ENCODE measurements around the gene SPINT2.

SPINT2 gene

GRCh38 chr19:38289955-38290354 lies 25.6 kb downstream of the SPINT2 start:
- no peak overlapping the region for H3K27ac Mint-ChIP-seq
- no peaks in the 10 kb centered on the region for H3K36me3 Mint-ChIP-seq
- no peaks in the 10 kb centered on the region for H3K9me3 Mint-ChIP-seq
- H3K4me1 Mint-ChIP-seq = no peaks in the 10 kb centered on the region
- ATAC-seq = no peak
- DNase-seq (ENCODE audit: low spot score in 2 of 2) = no peak
- H3K4me3 Mint-ChIP-seq = no peak overlapping the region

- Mint-ChIP-seq H3K4me1 (no peaks in the 10 kb centered on the region), H3K27ac (peak overlapping the region; percentile 43), H3K9me3 (no peaks in the 10 kb centered on the region), H3K36me3 (no peaks in the 10 kb centered on the region), H3K4me3 (no peak overlapping the region)
- peak; percentile 39 for ATAC-seq
- DNase-seq (ENCODE audit: low spot score in 2 of 2) = no peak
These were observed 26.3 kb downstream of the SPINT2 start for GRCh38 chr19:38290631-38291147.

DNA sequence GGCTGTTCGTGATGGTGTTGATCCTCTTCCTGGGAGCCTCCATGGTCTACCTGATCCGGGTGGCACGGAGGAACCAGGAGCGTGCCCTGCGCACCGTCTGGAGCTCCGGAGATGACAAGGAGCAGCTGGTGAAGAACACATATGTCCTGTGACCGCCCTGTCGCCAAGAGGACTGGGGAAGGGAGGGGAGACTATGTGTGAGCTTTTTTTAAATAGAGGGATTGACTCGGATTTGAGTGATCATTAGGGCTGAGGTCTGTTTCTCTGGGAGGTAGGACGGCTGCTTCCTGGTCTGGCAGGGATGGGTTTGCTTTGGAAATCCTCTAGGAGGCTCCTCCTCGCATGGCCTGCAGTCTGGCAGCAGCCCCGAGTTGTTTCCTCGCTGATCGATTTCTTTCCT lies 27.5 kb downstream of the SPINT2 start:
- Mint-ChIP-seq H3K4me3 (no peak overlapping the region), H3K27ac (no peak overlapping the region), H3K4me1 (no peaks in the 10 kb centered on the region), H3K9me3 (no peaks in the 10 kb centered on the region), H3K36me3 (no peaks in the 10 kb centered on the region)
- ATAC-seq = no peak
- DNase-seq (ENCODE audit: low spot score in 2 of 2) = no peak

- Mint-ChIP-seq H3K9me3 (no peaks in the 10 kb centered on the region), H3K36me3 (no peaks in the 10 kb centered on the region), H3K4me1 (no peaks in the 10 kb centered on the region), H3K4me3 (no peak overlapping the region), H3K27ac (peak overlapping the region; percentile 37)
- DNase-seq (ENCODE audit: low spot score in 2 of 2) (no peak), ATAC-seq (no peak)
These were observed 28.9 kb downstream of the SPINT2 start for GRCh38 chr19:38293281-38293680.

- Mint-ChIP-seq H3K36me3 (no peaks in the 10 kb centered on the region), H3K9me3 (no peaks in the 10 kb centered on the region), H3K4me1 (no peaks in the 10 kb centered on the region), H3K4me3 (no peak overlapping the region), H3K27ac (no peak overlapping the region)
- ATAC-seq = no peak
- DNase-seq (ENCODE audit: low spot score in 2 of 2) = no peak
These were observed 29.7 kb downstream of the SPINT2 start for GRCh38 chr19:38294090-38294489.

DNA sequence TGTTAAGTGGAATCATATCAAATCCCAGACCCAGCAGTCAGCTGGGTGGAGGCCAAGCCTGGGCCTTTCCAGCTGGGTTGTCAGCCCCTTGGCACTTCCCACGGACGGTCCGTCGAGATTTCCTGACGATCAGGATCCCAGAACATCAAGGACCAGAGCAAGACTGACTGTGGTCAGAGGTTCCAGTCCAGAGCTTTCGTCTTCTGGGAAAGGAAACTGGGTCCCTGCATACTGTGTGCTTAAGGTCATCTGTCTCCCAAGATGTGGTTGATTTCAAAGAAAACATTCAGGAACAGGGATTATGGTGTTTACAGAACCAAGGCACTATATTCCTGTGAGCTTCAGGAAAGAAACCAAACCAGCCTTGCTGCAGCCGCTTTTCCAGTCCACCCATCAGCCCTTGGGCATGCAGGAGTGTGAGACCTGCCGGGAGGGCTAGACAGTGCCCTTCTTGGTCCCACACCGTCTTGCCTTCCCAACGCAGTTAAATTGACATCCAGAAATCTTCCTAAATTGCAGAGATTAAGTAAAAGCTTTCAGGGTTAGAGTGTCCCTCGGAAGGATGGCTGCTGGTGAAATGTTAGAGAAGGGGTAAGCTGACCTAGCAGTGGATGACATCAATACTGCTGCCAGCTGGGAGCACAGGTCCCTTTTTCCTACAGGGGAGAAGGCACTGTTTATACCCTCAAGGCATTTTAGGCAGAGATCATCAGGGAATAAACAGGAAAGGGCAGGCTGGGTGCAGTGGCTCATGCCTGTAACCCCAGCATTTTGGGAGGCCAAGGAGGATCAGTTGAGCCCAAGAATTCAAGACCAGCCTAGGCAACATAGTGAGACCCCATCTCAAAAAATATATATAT lies 34.7 kb downstream of the SPINT2 start:
- DNase-seq (ENCODE audit: low spot score in 2 of 2) (no peak), ATAC-seq (no peak)
- peaks cover 5% of the 10 kb centered on the region for H3K36me3 Mint-ChIP-seq
- H3K4me3 Mint-ChIP-seq = no peak overlapping the region
- H3K9me3 Mint-ChIP-seq = no peaks in the 10 kb centered on the region
- H3K4me1 Mint-ChIP-seq = no peaks in the 10 kb centered on the region
- no peak overlapping the region for H3K27ac Mint-ChIP-seq

- peaks cover 25% of the 10 kb centered on the region for H3K36me3 Mint-ChIP-seq
- DNase-seq (ENCODE audit: low spot score in 2 of 2) = no peak
These were observed 39.4 kb downstream of the SPINT2 start, which contains the start of gene C19orf33 for GRCh38 chr19:38303517-38304351. Gene C19orf33, plus strand, starts transcription at chr19:38304251. Its CDS starts 11 bp downstream, at chr19:38304262.

GRCh38 chr19:38304352-38304865 lies 40.0 kb downstream of the SPINT2 start:
- H3K9me3 Mint-ChIP-seq = no peaks in the 10 kb centered on the region
- H3K4me3 Mint-ChIP-seq = no peak overlapping the region
- peaks cover 25% of the 10 kb centered on the region for H3K36me3 Mint-ChIP-seq
- H3K27ac Mint-ChIP-seq = no peak overlapping the region
- ATAC-seq = no peak
- no peaks in the 10 kb centered on the region for H3K4me1 Mint-ChIP-seq
- DNase-seq (ENCODE audit: low spot score in 2 of 2) = no peak

More at GRCh38 chr19:38303517-38304351, 39.4 kb downstream of the SPINT2 start, which contains the start of gene C19orf33:
- Mint-ChIP-seq H3K9me3 (no peaks in the 10 kb centered on the region), H3K4me1 (no peaks in the 10 kb centered on the region), H3K27ac (no peak within 1 kb of the TSS), H3K4me3 (no peak within 1 kb of the TSS)
- no peak for ATAC-seq

GRCh38 chr19:38304866-38305429 lies 40.6 kb downstream of the SPINT2 start:
- Mint-ChIP-seq H3K4me3 (no peak overlapping the region), H3K4me1 (no peaks in the 10 kb centered on the region), H3K27ac (no peak overlapping the region), H3K9me3 (no peaks in the 10 kb centered on the region), H3K36me3 (peaks cover 25% of the 10 kb centered on the region)
- ATAC-seq = no peak
- no peak for DNase-seq (ENCODE audit: low spot score in 2 of 2)

DNA sequence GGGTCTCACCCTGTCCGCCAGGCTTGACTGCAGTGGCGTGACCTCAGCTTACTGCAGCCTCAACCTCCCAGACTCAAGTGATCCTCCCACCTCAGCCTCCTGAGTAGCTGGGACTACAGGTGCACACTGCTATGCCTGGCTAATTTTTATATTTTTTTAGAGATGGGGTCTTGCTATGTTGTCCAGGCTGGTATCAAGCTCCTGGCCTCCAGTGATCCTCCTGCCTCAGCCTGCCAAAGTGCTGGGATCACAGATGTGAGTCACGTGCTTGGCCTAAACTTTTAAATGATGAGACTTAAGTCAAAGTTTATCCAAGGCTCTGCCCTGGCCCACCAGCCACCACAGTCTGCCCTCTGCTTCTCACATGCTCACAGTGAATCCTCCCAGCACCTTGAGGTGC lies 41.9 kb downstream of the SPINT2 start:
- H3K27ac Mint-ChIP-seq = no peak overlapping the region

GRCh38 chr19:38307076-38307475 lies 42.7 kb downstream of the SPINT2 start:
- Mint-ChIP-seq H3K27ac (no peak overlapping the region), H3K4me1 (peaks cover 8% of the 10 kb centered on the region), H3K36me3 (peaks cover 25% of the 10 kb centered on the region), H3K9me3 (no peaks in the 10 kb centered on the region), H3K4me3 (no peak overlapping the region)
- ATAC-seq = no peak
- no peak for DNase-seq (ENCODE audit: low spot score in 2 of 2)

More for the DNA sequence above, 41.9 kb downstream of the SPINT2 start:
- H3K4me3 Mint-ChIP-seq = no peak overlapping the region
- H3K4me1 Mint-ChIP-seq = peaks cover 8% of the 10 kb centered on the region
- no peaks in the 10 kb centered on the region for H3K9me3 Mint-ChIP-seq
- H3K36me3 Mint-ChIP-seq = peaks cover 25% of the 10 kb centered on the region
- DNase-seq (ENCODE audit: low spot score in 2 of 2) (no peak), ATAC-seq (no peak)

DNA sequence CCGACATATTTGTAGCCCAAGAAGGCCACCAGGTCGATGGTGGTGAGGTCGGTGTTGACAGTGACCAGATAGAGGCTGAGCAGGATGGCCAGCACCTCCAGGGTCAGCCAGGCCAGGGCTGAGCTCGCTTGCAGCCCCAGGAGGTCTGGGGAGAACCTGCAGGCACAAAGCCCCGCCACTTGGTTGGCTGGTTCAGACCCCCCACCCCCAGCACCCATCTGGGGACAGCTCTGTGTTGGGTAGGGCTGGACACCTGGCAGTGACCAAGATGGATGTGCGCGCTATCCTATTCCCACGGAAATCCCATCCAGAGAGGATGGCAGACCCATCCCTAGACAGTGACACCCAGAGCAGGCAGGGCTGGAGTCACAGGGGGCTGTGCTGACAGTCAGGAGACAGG lies 43.2 kb downstream of the SPINT2 start:
- H3K27ac Mint-ChIP-seq = no peak overlapping the region
- H3K4me3 Mint-ChIP-seq = no peak overlapping the region
- peaks cover 24% of the 10 kb centered on the region for H3K36me3 Mint-ChIP-seq
- DNase-seq (ENCODE audit: low spot score in 2 of 2) = no peak
- no peaks in the 10 kb centered on the region for H3K9me3 Mint-ChIP-seq
- ATAC-seq = no peak
- H3K4me1 Mint-ChIP-seq = peaks cover 8% of the 10 kb centered on the region

DNA sequence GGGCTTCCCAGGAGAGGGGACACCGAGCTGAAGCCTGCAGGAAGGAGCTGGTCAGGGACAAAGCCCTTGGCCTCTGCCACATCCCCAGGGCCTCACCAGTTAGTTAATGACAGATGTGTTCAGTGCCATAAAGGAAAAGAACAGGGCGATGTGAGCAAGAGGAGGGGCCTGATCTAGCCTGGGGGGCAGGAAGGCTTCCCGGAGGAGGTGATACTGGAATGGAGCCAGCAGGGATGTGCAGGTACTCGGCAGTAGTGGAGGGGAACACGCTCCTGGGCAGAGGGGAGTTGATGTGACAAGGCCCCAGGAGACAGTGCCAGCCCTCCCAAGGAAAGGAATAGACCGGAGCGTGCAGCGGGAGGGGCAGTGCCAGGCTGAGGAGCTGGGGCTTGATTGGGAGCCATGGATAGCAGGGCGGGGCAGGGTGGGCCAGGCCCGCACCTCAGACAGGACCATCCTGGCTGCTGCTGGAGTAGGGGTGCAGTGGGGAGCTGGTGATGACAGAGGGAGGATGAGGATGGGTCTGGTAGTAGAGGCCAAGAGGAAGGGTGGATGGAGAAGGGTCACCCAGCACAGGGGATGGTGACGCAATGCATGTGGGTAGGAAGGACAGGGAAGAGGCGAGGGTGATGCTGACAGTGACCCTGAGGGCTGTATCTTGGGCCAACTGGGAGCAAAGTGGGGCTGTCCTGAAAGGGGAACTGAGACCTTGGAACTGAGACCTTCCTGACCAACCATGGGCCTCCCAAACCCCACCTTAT lies 43.8 kb downstream of the SPINT2 start:
- Mint-ChIP-seq H3K4me3 (no peak overlapping the region), H3K36me3 (peaks cover 20% of the 10 kb centered on the region), H3K9me3 (no peaks in the 10 kb centered on the region), H3K4me1 (peaks cover 8% of the 10 kb centered on the region), H3K27ac (no peak overlapping the region)
- DNase-seq (ENCODE audit: low spot score in 2 of 2) (no peak), ATAC-seq (no peak)

DNA sequence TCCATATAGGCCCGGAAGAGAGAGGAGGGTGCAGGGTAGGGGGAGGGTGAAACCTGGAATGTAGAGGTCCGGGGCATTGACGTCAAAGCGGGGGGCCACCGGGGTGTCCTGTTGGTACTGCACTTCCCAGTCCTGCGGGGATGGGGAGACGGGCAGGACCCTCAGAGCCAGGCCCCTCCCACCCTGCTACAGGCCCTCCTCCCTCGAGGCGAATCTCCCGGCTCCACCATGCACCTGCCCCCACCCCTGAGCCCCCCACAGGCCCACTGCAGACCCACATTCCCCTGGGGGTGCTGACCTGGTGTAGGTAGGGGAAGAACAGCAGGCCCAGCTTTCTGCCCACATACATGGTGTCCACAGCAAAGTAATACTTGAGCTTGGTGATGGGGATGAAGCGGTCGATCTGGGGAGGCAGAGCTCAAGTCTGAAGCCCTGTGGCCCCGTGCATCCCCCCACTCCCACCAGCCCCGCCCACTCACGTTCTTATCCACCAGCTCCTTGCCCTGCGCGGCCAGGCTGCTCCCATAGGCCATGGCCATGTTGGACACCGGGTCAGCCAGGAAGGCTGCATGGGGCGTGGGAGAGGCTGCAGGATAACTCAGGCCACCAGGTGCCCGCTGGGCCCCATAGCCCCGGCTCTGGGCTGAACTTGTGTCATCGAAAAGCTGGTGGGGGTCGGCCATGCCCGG lies 44.7 kb downstream of the SPINT2 start:
- H3K36me3 Mint-ChIP-seq = peaks cover 20% of the 10 kb centered on the region
- H3K4me1 Mint-ChIP-seq = peaks cover 14% of the 10 kb centered on the region
- no peak overlapping the region for H3K4me3 Mint-ChIP-seq
- no peak overlapping the region for H3K27ac Mint-ChIP-seq
- no peaks in the 10 kb centered on the region for H3K9me3 Mint-ChIP-seq
- DNase-seq (ENCODE audit: low spot score in 2 of 2) (no peak), ATAC-seq (no peak)

All from stimulated activated effector memory CD8-positive, alpha-beta T cell treated with anti-CD3 and anti-CD28 coated beads, Interleukin-12 subunit alpha, Interleukin-12 subunit beta, amount 100 ng/mL, for 72 hours (primary cell).